Fibroblast of lung (primary cell): ENCODE data around the gene AOX1.

Source experiments
- EZH2 ChIP-seq: IDR thresholded peaks from 2 replicates; pipeline ENCODE4 v1.5.1; 2012; ENCODE audit warnings: low read length, control low read depth, mild to moderate bottlenecking; ENCODE audit errors: missing control alignments
- TF ChIP-seq, protein P1 (sequence below), 2 donors: IDR thresholded peaks in 1 of 2; conservative IDR thresholded peaks in 1 of 2; 1 replicate in 1 of 2; 2 replicates in 1 of 2; pipeline ENCODE4 v1.5.1; 2011 to 2012; ENCODE audit warnings: low read length in 2 of 2, control low read depth in 1 of 2, inconsistent platforms in 1 of 2, low read depth in 1 of 2, mild to moderate bottlenecking in 1 of 2

DNA sequence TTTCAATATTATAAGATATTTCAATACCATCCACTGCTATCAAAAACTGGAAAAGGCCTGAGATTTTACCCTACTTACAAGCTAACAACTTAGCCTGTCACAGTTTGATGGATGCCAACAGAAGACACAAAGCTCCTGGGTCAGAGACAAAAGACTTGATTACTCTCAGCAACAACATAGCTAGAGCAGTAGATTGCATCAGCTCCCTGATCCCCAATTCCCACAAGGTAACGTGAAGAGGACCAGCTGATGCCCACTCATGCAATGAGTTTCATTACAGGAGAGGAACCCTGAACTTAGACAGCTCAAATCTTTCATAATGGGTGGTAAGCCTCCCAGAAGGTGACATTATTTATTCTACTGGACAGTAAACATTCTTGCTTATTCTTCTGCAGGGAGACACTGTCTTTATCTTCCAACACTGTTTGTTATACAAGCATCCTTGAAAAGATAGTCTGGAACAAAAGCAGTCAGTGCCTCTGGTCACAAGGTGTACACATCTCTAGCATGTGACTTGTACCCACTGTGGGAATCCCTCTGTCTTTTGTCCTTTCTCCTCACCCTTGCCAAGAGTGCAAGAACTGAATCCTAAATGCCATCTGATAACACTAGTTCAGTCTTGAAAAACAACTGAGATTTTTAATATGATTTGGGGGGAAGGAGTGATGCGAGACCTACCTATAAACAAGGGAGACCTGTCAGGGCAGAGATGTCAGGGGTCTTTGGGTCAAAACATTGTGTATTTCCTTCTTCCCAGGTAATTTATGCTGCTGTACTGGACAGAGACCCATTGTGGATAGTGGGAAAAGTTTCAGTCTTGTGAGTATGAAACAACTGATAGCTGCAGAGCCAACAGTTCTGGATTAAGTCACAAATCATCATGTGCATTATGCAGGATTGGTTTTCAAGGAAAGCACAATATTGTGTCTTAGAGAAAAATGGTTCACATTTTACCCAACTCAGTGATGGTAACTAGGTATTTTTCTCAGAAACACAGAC is 102.4 kb downstream of the AOX1 start:
- TF ChIP-seq, protein P1, sequence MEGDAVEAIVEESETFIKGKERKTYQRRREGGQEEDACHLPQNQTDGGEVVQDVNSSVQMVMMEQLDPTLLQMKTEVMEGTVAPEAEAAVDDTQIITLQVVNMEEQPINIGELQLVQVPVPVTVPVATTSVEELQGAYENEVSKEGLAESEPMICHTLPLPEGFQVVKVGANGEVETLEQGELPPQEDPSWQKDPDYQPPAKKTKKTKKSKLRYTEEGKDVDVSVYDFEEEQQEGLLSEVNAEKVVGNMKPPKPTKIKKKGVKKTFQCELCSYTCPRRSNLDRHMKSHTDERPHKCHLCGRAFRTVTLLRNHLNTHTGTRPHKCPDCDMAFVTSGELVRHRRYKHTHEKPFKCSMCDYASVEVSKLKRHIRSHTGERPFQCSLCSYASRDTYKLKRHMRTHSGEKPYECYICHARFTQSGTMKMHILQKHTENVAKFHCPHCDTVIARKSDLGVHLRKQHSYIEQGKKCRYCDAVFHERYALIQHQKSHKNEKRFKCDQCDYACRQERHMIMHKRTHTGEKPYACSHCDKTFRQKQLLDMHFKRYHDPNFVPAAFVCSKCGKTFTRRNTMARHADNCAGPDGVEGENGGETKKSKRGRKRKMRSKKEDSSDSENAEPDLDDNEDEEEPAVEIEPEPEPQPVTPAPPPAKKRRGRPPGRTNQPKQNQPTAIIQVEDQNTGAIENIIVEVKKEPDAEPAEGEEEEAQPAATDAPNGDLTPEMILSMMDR (conservative IDR thresholded peaks at IDR 0.05 in 1 of 2, IDR thresholded peaks at IDR 0.05 in 1 of 2; ENCODE audit: low read depth in 1 of 2, low read length in 2 of 2): no peak
- TF ChIP-seq EZH2: no peak
